NOMO-1 treated with dmso at 0.1 percent for 144 hours (cell line): ENCODE results near the gene AFG1L.
"Not testable (repeated sequence)": the region's sequence is repeated elsewhere in the genome, so short reads cannot be mapped to it uniquely, and the experiment has no call there.

Source experiments
- DNase-seq: peaks from one replicate; lab custom pipeline; 2025; ENCODE audit not compliant: unreplicated experiment; lab: John Stamatoyannopoulos, UW

AFG1L gene

GRCh38 chr6:108555399-108556052 lies 260.7 kb downstream of the AFG1L start:
- DNase-seq = no peak

GRCh38 chr6:108556250-108556649 lies 261.4 kb downstream of the AFG1L start:
- DNase-seq = no peak

GRCh38 chr6:108556866-108557493 lies 262.1 kb downstream of the AFG1L start:
- DNase-seq = no peak

- DNase-seq = no peak
Observed at GRCh38 chr6:108557494-108558371, 262.9 kb downstream of the AFG1L start.

GRCh38 chr6:108558372-108559096 lies 263.7 kb downstream of the AFG1L start:
- peak; percentile 94 for DNase-seq

- DNase-seq = peak; percentile 86
Observed at GRCh38 chr6:108559097-108559883, 264.4 kb downstream of the AFG1L start.

- no peak for DNase-seq
Observed at GRCh38 chr6:108559884-108560462, 265.1 kb downstream of the AFG1L start.

- peak; percentile 42 for DNase-seq
Observed at GRCh38 chr6:108560463-108561308, 265.8 kb downstream of the AFG1L start, which contains the start of gene FOXO3. Gene FOXO3, plus strand, starts transcription at chr6:108560917. Its CDS starts 292 bp downstream, at chr6:108561209.

- DNase-seq = not testable (repeated sequence)
Observed at GRCh38 chr6:108561309-108561647, 266.4 kb downstream of the AFG1L start.

- DNase-seq = no peak
Observed at GRCh38 chr6:108561742-108562502, 267.1 kb downstream of the AFG1L start.

- no peak for DNase-seq
Observed at GRCh38 chr6:108562503-108562993, 267.7 kb downstream of the AFG1L start.

GRCh38 chr6:108563292-108563691 lies 268.4 kb downstream of the AFG1L start:
- no peak for DNase-seq

- no peak for DNase-seq
Observed at GRCh38 chr6:108564178-108564577, 269.3 kb downstream of the AFG1L start.

- peak; percentile 49 for DNase-seq
Observed at GRCh38 chr6:108565091-108565766, 270.4 kb downstream of the AFG1L start.

- DNase-seq = peak; percentile 91
Observed at GRCh38 chr6:108565893-108566292, 271.0 kb downstream of the AFG1L start.

GRCh38 chr6:108566406-108566805 lies 271.6 kb downstream of the AFG1L start:
- no peak for DNase-seq

- DNase-seq = no peak
Observed at GRCh38 chr6:108568101-108568500, 273.2 kb downstream of the AFG1L start.
